ENCODE data around the gene AP3M1. TPM values are rescaled to one million over a fixed set of nuclear protein-coding genes. Genes with fewer than 3 reads are reported as not detected.

The AP3M1 gene
- polyA plus RNA-seq, 1 of the 3 experiments (the other 2 are of a cell fraction): 17.7 TPM

GRCh38 chr10:74135452-74135851 lies 15.2 kb downstream of the AP3M1 start:
- 95% methylated on average over 3 of the region's 3 CpGs for WGBS (ENCODE audit: low lambda C conversion rate)
- H3F3A ChIP-seq (replicated peaks; ENCODE audit: insufficient read depth): peaks cover 5% of the 10 kb centered on the region
- no peak overlapping the region for H3K9ac ChIP-seq
- no peak for DNase-seq
- no peak overlapping the region for H3K4me3 ChIP-seq (ENCODE audit: low read depth in 2 of 2, low read length in 1 of 2)
- H4K20me1 ChIP-seq (ENCODE audit: insufficient read depth): no peaks in the 10 kb centered on the region
- H3K9me2 ChIP-seq: no peaks in the 10 kb centered on the region
- no peak overlapping the region for H3K4me2 ChIP-seq
- no peaks in the 10 kb centered on the region for H3K9me3 ChIP-seq
- H3K79me2 ChIP-seq (ENCODE audit: insufficient read depth): peaks cover 23% of the 10 kb centered on the region
- ChIA-PET CTCF (interaction anchor here (1.0 to 2.1 kb wide), 4 partner anchors 9 to 249 kb away, joined by 3 to 6 read pairs (median 4); no protein-coding TSS in a partner anchor), POLR2A (no interaction called here)
- H3K4me1 ChIP-seq (ENCODE audit: control insufficient read depth in 1 of 2, insufficient read depth in 2 of 2, low read depth in 1 of 2, low read length in 1 of 2): peaks cover 0 to 3% of the 10 kb centered on the region in 2 experiments; a peak in 1 of 4 replicates
- no peak overlapping the region; a peak in 1 of 4 replicates for H3K27ac ChIP-seq (ENCODE audit: low read depth in 2 of 2, low read length in 1 of 2)
- H3K27me3 ChIP-seq (ENCODE audit: insufficient read depth): no peaks in the 10 kb centered on the region
- H2AFZ ChIP-seq (ENCODE audit: low read depth): no peak overlapping the region
- peaks cover 42 to 71% of the 10 kb centered on the region in 2 experiments for H3K36me3 ChIP-seq (replicated peaks in 1 of 2; ENCODE audit: control insufficient read depth in 1 of 2, insufficient read depth in 2 of 2, low read length in 1 of 2)
- TF ChIP-seq TAF1 (IDR thresholded peaks at IDR 0.05; ENCODE audit: borderline replicate concordance, low read depth, low read length) (no peak), CTCF (IDR thresholded peaks at IDR 0.05) (no peak), GATA2 (CRISPR knock-in tag; IDR thresholded peaks at IDR 0.05) (no peak), POLR2AphosphoS5 (IDR thresholded peaks at IDR 0.05; ENCODE audit: low read depth, low read length) (no peak), TCF12 (IDR thresholded peaks at IDR 0.05) (no peak), REST (IDR thresholded peaks at IDR 0.05; ENCODE audit: low read depth, low read length) (no peak), USF1 (IDR thresholded peaks at IDR 0.05; ENCODE audit: borderline replicate concordance, low read depth) (no peak), GABPA (IDR thresholded peaks at IDR 0.05; ENCODE audit: low read depth) (no peak), IRF3 (IDR thresholded peaks at IDR 0.05; ENCODE audit: low read depth, low read length) (no peak), USF2 (IDR thresholded peaks at IDR 0.05; ENCODE audit: borderline replicate concordance, low read depth, low read length) (no peak)
